SK-N-SH (cell line): Measurements from ENCODE around the gene PTPRB. TPM values are rescaled to one million over a fixed set of nuclear protein-coding genes. Genes with fewer than 3 reads are reported as not detected.

Experiments
- CTCF ChIA-PET: fragments of 300-600, 350-600 bp; formaldehyde crosslinking; extraction: SDS; loops from one replicate; lab custom pipeline; 2021; lab: Yijun Ruan, JAX
- POLR2A ChIA-PET: fragments of 350-600 bp; sonication (Branson Sonifier 250); formaldehyde crosslinking; extraction: SDS; loops from one replicate; lab custom pipeline; 2020; ENCODE audit warnings: antibody characterized with exemption, inconsistent platforms; lab: Yijun Ruan, JAX
- DNase-seq: peaks from one replicate; pipeline ENCODE4 v3.0.0; 2012
- H2AFZ ChIP-seq: fragments of 200-600 bp; sonication (generic); 2 replicates; pipeline ENCODE4 v1.8.1; 2016; ENCODE audit warnings: antibody characterized with exemption, mild to moderate bottlenecking, low read depth
- H3F3A ChIP-seq: fragments of 200-600 bp; sonication (generic); replicated peaks from 2 replicates; pipeline ENCODE3; 2016; ENCODE audit warnings: antibody characterized with exemption, mild to moderate bottlenecking; ENCODE audit not compliant: insufficient read depth
- H3K27ac ChIP-seq, 2 experiments: fragments of 200-500 bp in 1 of 2; fragments of 200-600 bp in 1 of 2; sonication (Bioruptor generic) in 1 of 2; sonication (generic), shearing (Covaris generic) in 1 of 2; 2 replicates each; pipeline versions ENCODE4 v1.5.1 to v1.6.1; 2014 to 2016; ENCODE audit warnings: low read depth in 2 of 2, inconsistent platforms in 1 of 2, low read length in 1 of 2, mild to moderate bottlenecking in 1 of 2, mixed read lengths in 1 of 2
- H3K27me3 ChIP-seq: fragments of 200-600 bp; sonication (generic), shearing (Covaris generic); 2 replicates; pipeline ENCODE4 v1.6.1; 2016; ENCODE audit warnings: mixed run types; ENCODE audit not compliant: insufficient read depth
- H3K36me3 ChIP-seq, 2 experiments: fragments of 200-500 bp in 1 of 2; fragments of 200-600 bp in 1 of 2; sonication (Bioruptor generic) in 1 of 2; sonication (generic) in 1 of 2; replicated peaks in 1 of 2; 2 replicates each; pipeline versions ENCODE3 to v1.5.1; 2014 to 2016; ENCODE audit warnings: low read length in 1 of 2, mild to moderate bottlenecking in 1 of 2; ENCODE audit not compliant: insufficient read depth in 2 of 2, control insufficient read depth in 1 of 2
- H3K4me1 ChIP-seq, 2 experiments: fragments of 200-500 bp in 1 of 2; fragments of 200-600 bp in 1 of 2; sonication (Bioruptor generic) in 1 of 2; sonication (generic), shearing (Covaris generic) in 1 of 2; 2 replicates each; pipeline versions ENCODE4 v1.5.1 to v1.6.1; 2014 to 2016; ENCODE audit warnings: low read depth in 1 of 2, low read length in 1 of 2, mixed run types in 1 of 2; ENCODE audit not compliant: insufficient read depth in 2 of 2, control insufficient read depth in 1 of 2
- H3K4me2 ChIP-seq: fragments of 200-600 bp; sonication (generic), shearing (Covaris generic); 2 replicates; pipeline ENCODE4 v1.6.1; 2017; ENCODE audit warnings: mixed run types
- H3K4me3 ChIP-seq, 2 experiments: fragments of 200-500 bp in 1 of 2; fragments of 200-600 bp in 1 of 2; sonication (Bioruptor generic) in 1 of 2; sonication (generic), shearing (Covaris generic) in 1 of 2; 2 replicates each; pipeline versions ENCODE4 v1.5.1 to v1.8.1; 2014 to 2016; ENCODE audit warnings: low read depth in 2 of 2, inconsistent platforms in 1 of 2, low read length in 1 of 2, mild to moderate bottlenecking in 1 of 2, mixed read lengths in 1 of 2, moderate library complexity in 1 of 2
- H3K79me2 ChIP-seq: fragments of 200-600 bp; sonication (generic); 2 replicates; pipeline ENCODE4 v1.8.1; 2017; ENCODE audit warnings: mild to moderate bottlenecking; ENCODE audit not compliant: insufficient read depth
- H3K9ac ChIP-seq: fragments of 200-600 bp; sonication (generic); 2 replicates; pipeline ENCODE4 v1.6.1; 2017; ENCODE audit warnings: mixed run types
- H3K9me2 ChIP-seq: fragments of 200-600 bp; sonication (generic); 2 replicates; pipeline ENCODE4 v1.6.1; 2017; ENCODE audit warnings: mixed run types
- H3K9me3 ChIP-seq: fragments of 200-600 bp; sonication (generic); 2 replicates; pipeline ENCODE4 v1.6.1; 2017; ENCODE audit warnings: mixed run types, mild to moderate bottlenecking, moderate library complexity
- H4K20me1 ChIP-seq: fragments of 200-600 bp; sonication (generic); 2 replicates; pipeline ENCODE4 v1.6.1; 2017; ENCODE audit warnings: mild to moderate bottlenecking, mixed run types; ENCODE audit not compliant: insufficient read depth
- CHD2 ChIP-seq: fragments of 150-350 bp; IDR thresholded peaks from 2 replicates; pipeline ENCODE4 v1.6.1; 2018; ENCODE audit warnings: low read length; ENCODE audit not compliant: partially characterized antibody
- EP300 ChIP-seq, 2 experiments: IDR thresholded peaks; 2 replicates each; pipeline versions ENCODE4 v1.4.0 to v1.6.1; 2012; ENCODE audit warnings: borderline replicate concordance in 1 of 2, low read depth in 1 of 2, low read length in 1 of 2
- EZH2phosphoT487 ChIP-seq: fragments of 200-600 bp; sonication (generic); IDR thresholded peaks from 2 replicates; pipeline ENCODE4 v1.6.1; 2017; ENCODE audit warnings: low read depth, mixed run types, mild to moderate bottlenecking, antibody characterized with exemption, moderate library complexity, borderline replicate concordance
- GATA2 ChIP-seq: sonication (generic); formaldehyde crosslinking; IDR thresholded peaks from 2 replicates; pipeline ENCODE4 v1.5.0; 2020; ENCODE audit warnings: mild to moderate bottlenecking, missing genetic modification reagents
- IRF3 ChIP-seq: fragments of 150-350 bp; IDR thresholded peaks from 2 replicates; pipeline ENCODE4 v1.6.1; 2016; ENCODE audit warnings: mild to moderate bottlenecking, low read depth, low read length
- MEF2A ChIP-seq: IDR thresholded peaks from 2 replicates; pipeline ENCODE4 v1.4.0; 2012; ENCODE audit warnings: low read depth, borderline replicate concordance
- MXI1 ChIP-seq: IDR thresholded peaks from 2 replicates; pipeline ENCODE4 v1.6.1; 2012; ENCODE audit warnings: mild to moderate bottlenecking, low read depth, low read length, improper control_type of control experiment
- NFIC ChIP-seq: IDR thresholded peaks from 2 replicates; pipeline ENCODE4 v1.4.0; 2012; ENCODE audit warnings: borderline replicate concordance
- PBX3 ChIP-seq: IDR thresholded peaks from 2 replicates; pipeline ENCODE4; 2012
- POLR2AphosphoS5 ChIP-seq: IDR thresholded peaks from 2 replicates; pipeline ENCODE4 v1.6.1; 2012; ENCODE audit warnings: low read depth, low read length
- RAD21 ChIP-seq: IDR thresholded peaks from 2 replicates; pipeline ENCODE4 v1.6.1; 2012; ENCODE audit warnings: mild to moderate bottlenecking, low read length
- RCOR1 ChIP-seq: fragments of 150-350 bp; IDR thresholded peaks from 2 replicates; pipeline ENCODE4 v1.6.1; 2017; ENCODE audit warnings: antibody characterized with exemption, low read length
- REST ChIP-seq: IDR thresholded peaks from 2 replicates; pipeline ENCODE4 v1.6.1; 2012; ENCODE audit warnings: mild to moderate bottlenecking, low read depth, low read length, moderate library complexity
- RFX5 ChIP-seq: IDR thresholded peaks from 2 replicates; pipeline ENCODE4 v1.6.1; 2012; ENCODE audit warnings: mild to moderate bottlenecking, improper control_type of control experiment, low read length
- RXRA ChIP-seq: IDR thresholded peaks from 2 replicates; pipeline ENCODE4 v1.4.0; 2012; ENCODE audit warnings: low read depth, mild to moderate bottlenecking, borderline replicate concordance
- SIN3A ChIP-seq: IDR thresholded peaks from 2 replicates; pipeline ENCODE4 v1.6.1; 2012; ENCODE audit warnings: low read depth, mild to moderate bottlenecking, low read length, moderate library complexity, borderline replicate concordance
- SMC3 ChIP-seq: IDR thresholded peaks from 2 replicates; pipeline ENCODE4 v1.6.1; 2012; ENCODE audit warnings: low read depth, low read length, improper control_type of control experiment
- TAF1 ChIP-seq: IDR thresholded peaks from 2 replicates; pipeline ENCODE4 v1.6.1; 2012; ENCODE audit warnings: low read depth, mild to moderate bottlenecking, low read length, moderate library complexity, borderline replicate concordance
- TCF12 ChIP-seq: IDR thresholded peaks from 2 replicates; pipeline ENCODE4 v1.4.0; 2012
- TEAD4 ChIP-seq: IDR thresholded peaks from 2 replicates; pipeline ENCODE4 v1.4.0; 2012; ENCODE audit warnings: mild to moderate bottlenecking, borderline replicate concordance; ENCODE audit not compliant: insufficient read depth
- USF1 ChIP-seq: IDR thresholded peaks from 2 replicates; pipeline ENCODE4 v1.4.0; 2012; ENCODE audit warnings: low read depth, borderline replicate concordance
- WGBS: methylation state at CpG from one replicate; pipeline ENCODE4 v1.1.6; 2017; ENCODE audit warnings: low lambda C conversion rate; 5-methylcytosine and 5-hydroxymethylcytosine counted together
- polyA plus RNA-seq, 3 experiments: library from polyadenylated mRNA; depleted of rRNA; stranded (reverse); fragments of >200 nt; gene quantifications; 2 replicates each; pipeline ENCODE4 v1.2.3, GENCODE V29; 2012

Gene PTPRB
- polyA plus RNA-seq, 1 of the 3 experiments (the other 2 are of a cell fraction): 1.1 TPM

GRCh38 chr12:70607107-70607506 lies 30.1 kb downstream of the PTPRB start:
- Histone ChIP-seq H3K4me3 (no peak overlapping the region), H3K79me2 (no peaks in the 10 kb centered on the region), H4K20me1 (no peaks in the 10 kb centered on the region), H3F3A (peaks cover 7% of the 10 kb centered on the region), H3K4me2 (no peak overlapping the region), H3K27ac (no peak overlapping the region), H3K9ac (no peak overlapping the region), H2AFZ (no peak overlapping the region), H3K27me3 (no peaks in the 10 kb centered on the region), H3K9me3 (no peaks in the 10 kb centered on the region), H3K9me2 (no peaks in the 10 kb centered on the region), H3K36me3 (no peaks in the 10 kb centered on the region), H3K4me1 (peaks cover 0 to 6% of the 10 kb centered on the region in 2 experiments; a peak in 3 of 4 replicates)
- TF ChIP-seq RFX5: no peak
- no peak for TF ChIP-seq USF1
- TF ChIP-seq SMC3: no peak
- TF ChIP-seq IRF3: no peak
- TF ChIP-seq GATA2 (CRISPR knock-in tag): no peak
- no peak for TF ChIP-seq SIN3A
- TF ChIP-seq TCF12: no peak
- TF ChIP-seq EZH2phosphoT487: no peak
- TF ChIP-seq CHD2: no peak
- no peak for TF ChIP-seq MXI1
- no peak for TF ChIP-seq RXRA
- TF ChIP-seq TEAD4: no peak
- TF ChIP-seq NFIC: no peak
- TF ChIP-seq RCOR1: no peak
- CTCF ChIA-PET: interaction anchor here (1.1 to 2.3 kb wide), 2 partner anchors 11 to 728 kb away, joined by 3 to 5 read pairs; no protein-coding TSS in a partner anchor
- no peak for DNase-seq
- POLR2A ChIA-PET: interaction anchor here (0.5 kb wide), 1 partner anchor 16 kb away, joined by 4 read pairs; no protein-coding TSS in a partner anchor

- no peak overlapping the region for H3K9ac ChIP-seq
- H3K9me2 ChIP-seq: no peaks in the 10 kb centered on the region
- no peaks in the 10 kb centered on the region for H4K20me1 ChIP-seq
- no peak for DNase-seq
- H3K27ac ChIP-seq: no peak overlapping the region
- H3K4me3 ChIP-seq: no peak overlapping the region
- H3K36me3 ChIP-seq: no peaks in the 10 kb centered on the region
- H3F3A ChIP-seq: peaks cover 3% of the 10 kb centered on the region
- no peaks in the 10 kb centered on the region for H3K9me3 ChIP-seq
- POLR2A ChIA-PET: no interaction called here
- H3K27me3 ChIP-seq: no peaks in the 10 kb centered on the region
- 72% methylated on average over 5 of the region's 5 CpGs for WGBS
- no peak overlapping the region; the same call in 1 of the 2 replicates for H3K4me2 ChIP-seq
- CTCF ChIA-PET: interaction anchor here (1.0 to 2.9 kb wide), 4 partner anchors 12 to 115 kb away, joined by 3 to 12 read pairs (median 3); no protein-coding TSS in a partner anchor
- H3K4me1 ChIP-seq: peaks cover 0 to 6% of the 10 kb centered on the region in 2 experiments; a peak in 3 of 4 replicates
- H3K79me2 ChIP-seq: no peaks in the 10 kb centered on the region
- no peak overlapping the region for H2AFZ ChIP-seq
- TF ChIP-seq MEF2A (no peak), REST (no peak), GATA2 (CRISPR knock-in tag) (no peak), MXI1 (no peak), RCOR1 (no peak), SIN3A (no peak), EP300 (IDR thresholded peaks at IDR 0.05; ENCODE audit: borderline replicate concordance in 1 of 2, low read depth in 1 of 2, low read length in 1 of 2) (no peak), RAD21 (no peak), PBX3 (no peak), POLR2AphosphoS5 (no peak), USF1 (no peak), TAF1 (no peak)
These were observed 31.3 kb downstream of the PTPRB start for GRCh38 chr12:70605976-70606375.
